Fibroblast of gingiva (primary cell): Measurements from ENCODE around the gene GPATCH3.

ENCODE experiments used
- DNase-seq: peaks from one replicate; pipeline ENCODE4 v3.0.0-alpha.2; 2011; ENCODE audit warnings: low read depth

GPATCH3 gene

DNA sequence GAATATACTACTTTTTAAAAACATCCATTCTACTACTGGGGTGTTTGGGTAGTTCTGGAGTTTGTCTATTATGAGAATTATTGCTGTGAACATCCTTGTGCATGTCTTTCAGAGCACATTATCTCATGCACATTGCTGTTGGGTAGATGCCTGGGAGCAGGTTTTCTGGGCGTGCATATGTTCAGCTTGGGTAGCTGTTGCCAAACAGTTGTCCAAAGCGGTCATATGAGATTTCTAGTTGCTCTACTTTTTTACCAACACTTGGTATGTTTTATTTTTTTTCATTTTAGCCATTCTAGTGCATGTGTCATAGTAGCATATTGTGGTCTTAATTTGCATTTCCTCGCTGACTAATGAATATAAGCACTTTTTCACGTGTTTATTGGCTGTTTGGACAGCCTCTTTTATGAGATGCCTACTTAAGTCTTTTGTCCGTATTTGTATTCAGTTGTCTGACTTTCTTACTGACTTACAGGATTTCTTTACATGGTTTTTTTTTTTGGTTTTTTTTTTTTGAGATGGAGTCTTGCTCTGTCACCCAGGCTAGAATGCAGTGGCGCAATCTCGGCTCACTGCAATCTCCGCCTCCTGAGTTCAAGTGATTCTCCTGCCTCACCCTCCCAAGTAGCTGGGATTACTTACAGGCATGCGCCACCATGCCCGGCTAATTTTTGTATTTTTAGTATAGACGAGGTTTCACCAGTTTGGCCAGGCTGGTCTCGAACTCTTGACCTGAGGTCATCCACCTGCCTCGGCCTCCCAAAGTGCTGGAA lies 55.7 kb downstream of the GPATCH3 start:
- DNase-seq = no peak
